Measurements from ENCODE around the gene IFNA8. TPM values are rescaled to one million over a fixed set of nuclear protein-coding genes. Genes with fewer than 3 reads are reported as not detected.
"Not testable (repeated sequence)": the region's sequence is repeated elsewhere in the genome, so short reads cannot be mapped to it uniquely, and the experiment has no call there.

IFNA8 gene
- total RNA-seq, 2 donors from 2014 or later = not detected

GRCh38 chr9:21440139-21440538, 31.2 kb downstream of the IFNA8 start, which contains the start of gene IFNA1:
Gene IFNA1 (plus strand): TSS chr9:21440439. CDS start chr9:21440508, 69 bp downstream.
- no peak within 1 kb of the TSS for H3K4me3 Mint-ChIP-seq
- H3K9me3 ChIP-seq (ENCODE audit: control insufficient read depth, low read length) = no peaks in the 10 kb centered on the region
- no peaks in the 10 kb centered on the region for H3K36me3 ChIP-seq (ENCODE audit: control insufficient read depth, insufficient read depth, low read length)
- no peaks in the 10 kb centered on the region for H3K27me3 Mint-ChIP-seq (ENCODE audit: insufficient read depth)
- no peaks in the 10 kb centered on the region for H3K4me1 ChIP-seq (ENCODE audit: control insufficient read depth, insufficient read depth, low read length)
- DNase-seq = no peak
- H3K9me3 Mint-ChIP-seq = peaks cover 3% of the 10 kb centered on the region
- 98 to 100% methylated on average over 2 to 4 of the region's 4 CpGs for WGBS, 2 experiments (ENCODE audit: insufficient coverage in 1 of 2, insufficient read length in 1 of 2)
- no peak within 1 kb of the TSS for H3K4me3 ChIP-seq (ENCODE audit: low read length)
- H3K9ac ChIP-seq (ENCODE audit: extremely low read depth, low read length, poor library complexity, severe bottlenecking) = no peak within 1 kb of the TSS
- no peak for TF ChIP-seq CTCF (conservative IDR thresholded peaks at IDR 0.05)
- no peaks in the 10 kb centered on the region for H3K27me3 ChIP-seq (ENCODE audit: control insufficient read depth, insufficient read depth, low read length, poor library complexity, severe bottlenecking)
- H3K4me1 Mint-ChIP-seq = no peaks in the 10 kb centered on the region
- H3K27ac ChIP-seq (ENCODE audit: low read depth, low read length) = no peak within 1 kb of the TSS
- no peaks in the 10 kb centered on the region for H3K36me3 Mint-ChIP-seq (ENCODE audit: low read depth)
- H3K27ac Mint-ChIP-seq = no peak within 1 kb of the TSS

GRCh38 chr9:21443849-21444625, 35.1 kb downstream of the IFNA8 start:
- WGBS, 2 experiments (ENCODE audit: insufficient coverage in 1 of 2, insufficient read length in 1 of 2) = 88 to 89% methylated on average over 3 of the region's 4 CpGs
- Histone ChIP-seq H3K9ac (ENCODE audit: extremely low read depth, low read length, poor library complexity, severe bottlenecking) (no peak overlapping the region), H3K27ac (ENCODE audit: low read depth, low read length) (no peak overlapping the region), H3K36me3 (ENCODE audit: control insufficient read depth, insufficient read depth, low read length) (no peaks in the 10 kb centered on the region), H3K4me3 (ENCODE audit: low read length) (no peak overlapping the region), H3K9me3 (ENCODE audit: control insufficient read depth, low read length) (no peaks in the 10 kb centered on the region), H3K4me1 (ENCODE audit: control insufficient read depth, insufficient read depth, low read length) (no peaks in the 10 kb centered on the region), H3K27me3 (ENCODE audit: control insufficient read depth, insufficient read depth, low read length, poor library complexity, severe bottlenecking) (no peaks in the 10 kb centered on the region)
- peaks cover 3% of the 10 kb centered on the region for H3K9me3 Mint-ChIP-seq
- TF ChIP-seq CTCF (conservative IDR thresholded peaks at IDR 0.05) = no peak
- H3K27me3 Mint-ChIP-seq (ENCODE audit: insufficient read depth) = peaks cover 3% of the 10 kb centered on the region
- no peaks in the 10 kb centered on the region for H3K36me3 Mint-ChIP-seq (ENCODE audit: low read depth)
- no peak overlapping the region for H3K4me3 Mint-ChIP-seq
- H3K27ac Mint-ChIP-seq = no peak overlapping the region
- no peak for DNase-seq
- no peaks in the 10 kb centered on the region for H3K4me1 Mint-ChIP-seq

- 91 to 100% methylated on average over 1 to 5 of the region's 5 CpGs for WGBS, 2 experiments (ENCODE audit: insufficient coverage in 1 of 2, insufficient read length in 1 of 2)
- H3K27me3 Mint-ChIP-seq (ENCODE audit: insufficient read depth); H3K4me3 ChIP-seq (ENCODE audit: low read length); H3K9me3 ChIP-seq (ENCODE audit: control insufficient read depth, low read length); DNase-seq; H3K9ac ChIP-seq (ENCODE audit: extremely low read depth, low read length, poor library complexity, severe bottlenecking); H3K9me3 Mint-ChIP-seq; H3K27me3 ChIP-seq (ENCODE audit: control insufficient read depth, insufficient read depth, low read length, poor library complexity, severe bottlenecking); H3K4me3 Mint-ChIP-seq; H3K27ac ChIP-seq (ENCODE audit: low read depth, low read length); H3K36me3 ChIP-seq (ENCODE audit: control insufficient read depth, insufficient read depth, low read length); H3K4me1 ChIP-seq (ENCODE audit: control insufficient read depth, insufficient read depth, low read length); H3K27ac Mint-ChIP-seq; H3K36me3 Mint-ChIP-seq (ENCODE audit: low read depth): not testable (repeated sequence)
- H3K4me1 Mint-ChIP-seq = peaks cover 15% of the 10 kb centered on the region
These were observed 40.4 kb downstream of the IFNA8 start for GRCh38 chr9:21449312-21449711.

Data from endodermal cell (in vitro differentiated cells).